NCI-H460 (cell line): Measurements from ENCODE around the gene CHRNA10. TPM values are rescaled to one million over a fixed set of nuclear protein-coding genes. Genes with fewer than 3 reads are reported as not detected.
"Not testable (repeated sequence)": the region's sequence is repeated elsewhere in the genome, so short reads cannot be mapped to it uniquely, and the experiment has no call there.

Source experiments
- DNase-seq: peaks from one replicate; pipeline ENCODE4 v3.0.0-alpha.2; 2016; ENCODE audit warnings: low read depth; ENCODE audit errors: extremely low read depth
- total RNA-seq: library from RNA; depleted of rRNA; stranded (reverse); fragments of >200 nt; shearing (Covaris generic); gene quantifications from 2 replicates; pipeline ENCODE4 v1.2.3, GENCODE V29; 2014

Gene CHRNA10
- total RNA-seq, 1 experiment from 2014 or later = 0.30 TPM

GRCh38 chr11:3666023-3666530 lies 5.1 kb downstream of the CHRNA10 start:
- no peak for DNase-seq

- DNase-seq = no peak
These were observed 5.7 kb downstream of the CHRNA10 start for GRCh38 chr11:3665336-3666022.

- DNase-seq = no peak
These were observed 7.1 kb downstream of the CHRNA10 start for GRCh38 chr11:3664032-3664630.

- no peak for DNase-seq
These were observed 8.3 kb downstream of the CHRNA10 start for GRCh38 chr11:3662856-3663255.

- no peak for DNase-seq
These were observed 10.2 kb downstream of the CHRNA10 start for GRCh38 chr11:3660960-3661359.

- DNase-seq = no peak
These were observed 11.3 kb downstream of the CHRNA10 start for GRCh38 chr11:3659595-3660515.

- DNase-seq = no peak
These were observed 12.9 kb downstream of the CHRNA10 start for GRCh38 chr11:3658252-3658651.

GRCh38 chr11:3657331-3657730 lies 13.9 kb downstream of the CHRNA10 start:
- DNase-seq = not testable (repeated sequence)

- DNase-seq = no peak
These were observed 15.6 kb downstream of the CHRNA10 start for GRCh38 chr11:3655547-3655946.

GRCh38 chr11:3652514-3652913 lies 18.7 kb downstream of the CHRNA10 start:
- not testable (repeated sequence) for DNase-seq

GRCh38 chr11:3649374-3649773 lies 21.8 kb downstream of the CHRNA10 start:
- not testable (repeated sequence) for DNase-seq

- DNase-seq = not testable (repeated sequence)
These were observed 22.3 kb downstream of the CHRNA10 start for GRCh38 chr11:3648843-3649242.

- no peak for DNase-seq
These were observed 25.6 kb downstream of the CHRNA10 start for GRCh38 chr11:3645552-3645951.

- DNase-seq = no peak
These were observed 26.4 kb downstream of the CHRNA10 start, which contains the start of gene ART1 for GRCh38 chr11:3644817-3645235. Gene ART1, plus strand, starts transcription at chr11:3645128. Its CDS starts 14,086 bp downstream, at chr11:3659214.

- not testable (repeated sequence) for DNase-seq
These were observed 28.1 kb downstream of the CHRNA10 start for GRCh38 chr11:3643102-3643546.

GRCh38 chr11:3642071-3642951 lies 28.9 kb downstream of the CHRNA10 start:
- peak; percentile 46 for DNase-seq

- no peak for DNase-seq
These were observed 29.5 kb downstream of the CHRNA10 start, which contains the start of gene ART5 for GRCh38 chr11:3641701-3642070. Gene ART5, minus strand, starts transcription at chr11:3641992. Its CDS starts 130 bp downstream, at chr11:3641862.

- no peak for DNase-seq
These were observed 30.0 kb downstream of the CHRNA10 start for GRCh38 chr11:3641191-3641590.

GRCh38 chr11:3639841-3640240 lies 31.3 kb downstream of the CHRNA10 start:
- DNase-seq = no peak

GRCh38 chr11:3638513-3638912 lies 32.7 kb downstream of the CHRNA10 start:
- no peak for DNase-seq
